GM18867 (cell line): ENCODE data around the gene HPSE.
"Not testable (repeated sequence)": the region's sequence is repeated elsewhere in the genome, so short reads cannot be mapped to it uniquely, and the experiment has no call there.

Experiments used
- ATAC-seq: cut with Tn5 transposase; IDR thresholded peaks from one replicate; pipeline ENCODE4 v1.9.1; 2021; ENCODE audit warnings: mild to moderate bottlenecking, moderate library complexity; ENCODE audit not compliant: unreplicated experiment

HPSE gene

GRCh38 chr4:83284193-83285054, 50.2 kb downstream of the HPSE start, which contains the start of gene COQ2:
Gene COQ2, minus strand, starts transcription at chr4:83284798. Its CDS starts 34 bp downstream, at chr4:83284764.
- peak; percentile 84 for ATAC-seq

- no peak for ATAC-seq
Observed at GRCh38 chr4:83283181-83283580, 51.5 kb downstream of the HPSE start.

GRCh38 chr4:83282049-83282535, 52.6 kb downstream of the HPSE start:
- no peak for ATAC-seq

GRCh38 chr4:83281307-83281706, 53.3 kb downstream of the HPSE start:
- peak; percentile 24 for ATAC-seq

GRCh38 chr4:83276299-83277040, 58.2 kb downstream of the HPSE start:
- peak; percentile 79 for ATAC-seq

GRCh38 chr4:83273926-83274325, 60.7 kb downstream of the HPSE start:
- ATAC-seq = not testable (repeated sequence)

GRCh38 chr4:83272900-83273299, 61.7 kb downstream of the HPSE start:
- peak; percentile 89 for ATAC-seq

- no peak for ATAC-seq
Observed at GRCh38 chr4:83269256-83269655, 65.4 kb downstream of the HPSE start.

- no peak for ATAC-seq
Observed at GRCh38 chr4:83268491-83268890, 66.2 kb downstream of the HPSE start.

- ATAC-seq = no peak
Observed at GRCh38 chr4:83267830-83268475, 66.7 kb downstream of the HPSE start.

GRCh38 chr4:83267121-83267829, 67.4 kb downstream of the HPSE start:
- no peak for ATAC-seq

GRCh38 chr4:83266689-83267088, 68.0 kb downstream of the HPSE start:
- ATAC-seq = peak; percentile 61

- ATAC-seq = no peak
Observed at GRCh38 chr4:83263106-83263505, 71.5 kb downstream of the HPSE start.

- no peak for ATAC-seq
Observed at GRCh38 chr4:83262682-83263081, 72.0 kb downstream of the HPSE start.

- no peak for ATAC-seq
Observed at GRCh38 chr4:83261307-83261706, 73.3 kb downstream of the HPSE start.

- ATAC-seq = peak; percentile 60
Observed at GRCh38 chr4:83259586-83259985, 75.1 kb downstream of the HPSE start.

- ATAC-seq = no peak
Observed at GRCh38 chr4:83258461-83258860, 76.2 kb downstream of the HPSE start.

GRCh38 chr4:83257811-83258210, 76.8 kb downstream of the HPSE start:
- no peak for ATAC-seq

- ATAC-seq = no peak
Observed at GRCh38 chr4:83255584-83255983, 79.1 kb downstream of the HPSE start.

- peak; percentile 64 for ATAC-seq
Observed at GRCh38 chr4:83252782-83253405, 81.8 kb downstream of the HPSE start.
